Mesenchymal stem cell (in vitro differentiated cells and primary cell): ENCODE results near the gene IQCF2.

Experiments used
- DNase-seq: peaks from one replicate; pipeline ENCODE4 v3.0.0-alpha.2; 2013
- H2AFZ ChIP-seq: one replicate; pipeline ENCODE4 v1.6.1; 2013; ENCODE audit warnings: low read depth, mild to moderate bottlenecking, control low read depth, inconsistent platforms, low read length, moderate library complexity
- H2AK5ac ChIP-seq: 2 replicates; pipeline ENCODE4 v1.6.1; 2013; ENCODE audit warnings: low read length, moderate library complexity, mild to moderate bottlenecking, inconsistent platforms; ENCODE audit not compliant: severe bottlenecking
- H2BK120ac ChIP-seq: one replicate; pipeline ENCODE4 v1.6.1; 2013; ENCODE audit warnings: low read depth, mild to moderate bottlenecking, inconsistent platforms, low read length, moderate library complexity
- H2BK12ac ChIP-seq, 2 experiments: one replicate each; pipeline ENCODE4 v1.6.1; 2013; ENCODE audit warnings: inconsistent platforms in 2 of 2, low read length in 2 of 2, mild to moderate bottlenecking in 2 of 2, moderate library complexity in 2 of 2, control low read depth in 1 of 2
- H2BK15ac ChIP-seq: one replicate; pipeline ENCODE4 v1.6.1; 2013; ENCODE audit warnings: mild to moderate bottlenecking, low read depth, inconsistent platforms; ENCODE audit not compliant: poor library complexity, severe bottlenecking
- H2BK5ac ChIP-seq: 2 replicates; pipeline ENCODE4 v1.6.1; 2013; ENCODE audit warnings: low read depth, mild to moderate bottlenecking, low read length, control low read depth, inconsistent platforms; ENCODE audit not compliant: poor library complexity, severe bottlenecking
- H3K14ac ChIP-seq, 2 experiments: one replicate each; pipeline ENCODE4 v1.6.1; 2013; ENCODE audit warnings: inconsistent platforms in 2 of 2, low read length in 2 of 2, control low read depth in 1 of 2, mild to moderate bottlenecking in 1 of 2, moderate library complexity in 1 of 2
- H3K18ac ChIP-seq, 2 experiments: one replicate each; pipeline ENCODE4 v1.6.1; 2013; ENCODE audit warnings: inconsistent platforms in 2 of 2, low read length in 2 of 2, control low read depth in 1 of 2, low read depth in 1 of 2, mild to moderate bottlenecking in 1 of 2
- H3K23ac ChIP-seq, 2 experiments: one replicate each; pipeline ENCODE4 v1.6.1; 2013; ENCODE audit warnings: inconsistent platforms in 2 of 2, low read length in 2 of 2, mild to moderate bottlenecking in 2 of 2, moderate library complexity in 2 of 2, control low read depth in 1 of 2
- H3K27ac ChIP-seq: 2 replicates; pipeline ENCODE4 v1.5.1; 2013; ENCODE audit warnings: mild to moderate bottlenecking, moderate library complexity, low read length, control low read depth, inconsistent platforms; ENCODE audit not compliant: poor library complexity, severe bottlenecking
- H3K27me3 ChIP-seq, 2 experiments: 2 replicates each; pipeline versions ENCODE4 v1.6.1 to v1.7.0; 2013; ENCODE audit warnings: low read length in 2 of 2, mild to moderate bottlenecking in 2 of 2, moderate library complexity in 2 of 2, control low read depth in 1 of 2, inconsistent platforms in 1 of 2; ENCODE audit not compliant: control insufficient read depth in 1 of 2, insufficient read depth in 1 of 2
- H3K36me3 ChIP-seq, 2 experiments: 2 replicates each; pipeline versions ENCODE4 v1.6.1 to v1.7.0; 2013; ENCODE audit warnings: low read length in 2 of 2, control low read depth in 1 of 2, inconsistent platforms in 1 of 2, low read depth in 1 of 2, mild to moderate bottlenecking in 1 of 2; ENCODE audit not compliant: insufficient read depth in 2 of 2, control insufficient read depth in 1 of 2
- H3K4ac ChIP-seq, 2 experiments: one replicate each; pipeline ENCODE4 v1.6.1; 2013; ENCODE audit warnings: inconsistent platforms in 2 of 2, low read length in 2 of 2, mild to moderate bottlenecking in 2 of 2, moderate library complexity in 2 of 2, control low read depth in 1 of 2, low read depth in 1 of 2
- H3K4me1 ChIP-seq: 2 replicates; pipeline ENCODE4 v1.6.1; 2013; ENCODE audit warnings: low read depth, low read length, control low read depth; ENCODE audit not compliant: control insufficient read depth, insufficient read depth
- H3K4me2 ChIP-seq: 2 replicates; pipeline ENCODE4 v1.6.1; 2013; ENCODE audit warnings: low read length, mild to moderate bottlenecking, inconsistent platforms; ENCODE audit not compliant: poor library complexity, severe bottlenecking
- H3K4me3 ChIP-seq, 2 experiments: 2 replicates each; pipeline versions ENCODE4 v1.5.1 to v1.7.0; 2013; ENCODE audit warnings: low read length in 2 of 2, mild to moderate bottlenecking in 2 of 2, control low read depth in 1 of 2, low read depth in 1 of 2; ENCODE audit not compliant: insufficient read depth in 1 of 2
- H3K79me1 ChIP-seq: replicated peaks from 2 replicates; pipeline ENCODE4 v1.6.1; 2013; ENCODE audit warnings: mild to moderate bottlenecking, control low read depth, low read length, inconsistent platforms; ENCODE audit not compliant: poor library complexity, severe bottlenecking
- H3K9ac ChIP-seq: 2 replicates; pipeline ENCODE4 v1.7.0; 2013; ENCODE audit warnings: mild to moderate bottlenecking, low read length, moderate library complexity
- H3K9me3 ChIP-seq: 2 replicates; pipeline ENCODE4 v1.7.0; 2013; ENCODE audit warnings: mild to moderate bottlenecking, low read length; ENCODE audit not compliant: control insufficient read depth
- H4K8ac ChIP-seq: one replicate; pipeline ENCODE4 v1.6.1; 2013; ENCODE audit warnings: inconsistent platforms, mild to moderate bottlenecking, low read length, moderate library complexity
- H4K91ac ChIP-seq: one replicate; pipeline ENCODE4 v1.6.1; 2013; ENCODE audit warnings: mild to moderate bottlenecking, low read length, inconsistent platforms
- WGBS: methylation state at CpG from one replicate; pipeline ENCODE4 v1.1.7; 2013; ENCODE audit warnings: mixed read lengths; 5-methylcytosine and 5-hydroxymethylcytosine counted together

IQCF2 gene

GRCh38 chr3:51816723-51817122 is 44.7 kb upstream of the IQCF2 start:
- H3K27me3 ChIP-seq: peaks cover 6 to 12% of the 10 kb centered on the region in 2 experiments
- H3K4me3 ChIP-seq: no peak overlapping the region
- no peak overlapping the region for H3K4ac ChIP-seq
- H3K14ac ChIP-seq: no peak overlapping the region
- no peaks in the 10 kb centered on the region for H3K4me1 ChIP-seq
- no peak overlapping the region for H2AK5ac ChIP-seq
- no peak overlapping the region for H3K4me2 ChIP-seq
- H3K36me3 ChIP-seq: no peaks in the 10 kb centered on the region
- H2BK15ac ChIP-seq: no peak overlapping the region
- no peak overlapping the region for H4K8ac ChIP-seq
- no peak overlapping the region for H3K9ac ChIP-seq
- no peak overlapping the region for H3K27ac ChIP-seq
- no peak overlapping the region for H3K18ac ChIP-seq
- no peak for DNase-seq
- no peak overlapping the region for H2BK12ac ChIP-seq
- H3K79me1 ChIP-seq: no peaks in the 10 kb centered on the region
- H2BK120ac ChIP-seq: no peak overlapping the region
- H2BK5ac ChIP-seq: no peak overlapping the region
- H4K91ac ChIP-seq: no peak overlapping the region
- 100% methylated on average over 1 of the region's 2 CpGs for WGBS
- no peak overlapping the region for H3K23ac ChIP-seq
- no peak overlapping the region for H2AFZ ChIP-seq
- no peaks in the 10 kb centered on the region for H3K9me3 ChIP-seq

- no peaks in the 10 kb centered on the region for H3K4me1 ChIP-seq
- no peak overlapping the region for H2AK5ac ChIP-seq
- H3K4ac ChIP-seq: no peak overlapping the region
- WGBS: 93% methylated on average over 2 of the region's 2 CpGs
- H3K27me3 ChIP-seq: peaks cover 6 to 12% of the 10 kb centered on the region in 2 experiments
- H2AFZ ChIP-seq: no peak overlapping the region
- H3K4me3 ChIP-seq: no peak overlapping the region
- no peak overlapping the region for H2BK12ac ChIP-seq
- H3K79me1 ChIP-seq: no peaks in the 10 kb centered on the region
- no peaks in the 10 kb centered on the region for H3K36me3 ChIP-seq
- no peak for DNase-seq
- no peak overlapping the region for H2BK15ac ChIP-seq
- no peak overlapping the region for H2BK120ac ChIP-seq
- H3K9ac ChIP-seq: no peak overlapping the region
- H4K91ac ChIP-seq: no peak overlapping the region
- H3K9me3 ChIP-seq: no peaks in the 10 kb centered on the region
- H2BK5ac ChIP-seq: no peak overlapping the region
- H3K27ac ChIP-seq: no peak overlapping the region
- H3K18ac ChIP-seq: no peak overlapping the region
- H3K23ac ChIP-seq: no peak overlapping the region
- no peak overlapping the region for H3K14ac ChIP-seq
- no peak overlapping the region for H3K4me2 ChIP-seq
- no peak overlapping the region for H4K8ac ChIP-seq
Observed at GRCh38 chr3:51817375-51817774, 44.0 kb upstream of the IQCF2 start.

GRCh38 chr3:51819151-51819550 is 42.3 kb upstream of the IQCF2 start:
- H2BK12ac ChIP-seq: no peak overlapping the region
- no peaks in the 10 kb centered on the region for H3K36me3 ChIP-seq
- no peak overlapping the region for H3K27ac ChIP-seq
- H2BK15ac ChIP-seq: no peak overlapping the region
- no peak overlapping the region for H2AK5ac ChIP-seq
- no peak overlapping the region for H3K4me3 ChIP-seq
- H3K9ac ChIP-seq: no peak overlapping the region
- H3K4me2 ChIP-seq: no peak overlapping the region
- H3K4ac ChIP-seq: no peak overlapping the region
- no peak overlapping the region for H2BK5ac ChIP-seq
- no peaks in the 10 kb centered on the region for H3K9me3 ChIP-seq
- H3K79me1 ChIP-seq: no peaks in the 10 kb centered on the region
- no peak overlapping the region for H4K91ac ChIP-seq
- H3K27me3 ChIP-seq: peaks cover 6 to 12% of the 10 kb centered on the region in 2 experiments
- H3K14ac ChIP-seq: peak overlapping the region in 1 of 2 experiments; percentile 61
- no peak overlapping the region for H3K23ac ChIP-seq
- no peaks in the 10 kb centered on the region for H3K4me1 ChIP-seq
- 82% methylated on average over 15 of the region's 15 CpGs for WGBS
- H3K18ac ChIP-seq: no peak overlapping the region
- no peak for DNase-seq
- H2BK120ac ChIP-seq: no peak overlapping the region
- no peak overlapping the region for H2AFZ ChIP-seq
- H4K8ac ChIP-seq: no peak overlapping the region

GRCh38 chr3:51819709-51820406 is 41.6 kb upstream of the IQCF2 start:
- no peak overlapping the region for H2BK15ac ChIP-seq
- no peak overlapping the region for H3K27ac ChIP-seq
- no peak overlapping the region for H2BK12ac ChIP-seq
- no peaks in the 10 kb centered on the region for H3K9me3 ChIP-seq
- no peaks in the 10 kb centered on the region for H3K4me1 ChIP-seq
- H3K23ac ChIP-seq: no peak overlapping the region
- no peak overlapping the region for H2BK5ac ChIP-seq
- H3K18ac ChIP-seq: no peak overlapping the region
- H3K79me1 ChIP-seq: no peaks in the 10 kb centered on the region
- no peak overlapping the region for H3K4me3 ChIP-seq
- H3K36me3 ChIP-seq: no peaks in the 10 kb centered on the region
- 56% methylated on average over 12 of the region's 12 CpGs for WGBS
- H3K9ac ChIP-seq: no peak overlapping the region
- H2BK120ac ChIP-seq: no peak overlapping the region
- no peak overlapping the region for H2AK5ac ChIP-seq
- peaks cover 6 to 12% of the 10 kb centered on the region in 2 experiments for H3K27me3 ChIP-seq
- H4K91ac ChIP-seq: no peak overlapping the region
- no peak overlapping the region for H4K8ac ChIP-seq
- H3K14ac ChIP-seq: no peak overlapping the region
- H3K4me2 ChIP-seq: no peak overlapping the region
- DNase-seq: no peak
- no peak overlapping the region for H2AFZ ChIP-seq
- H3K4ac ChIP-seq: no peak overlapping the region
